ENCODE data around the gene RBM22.

DNA sequence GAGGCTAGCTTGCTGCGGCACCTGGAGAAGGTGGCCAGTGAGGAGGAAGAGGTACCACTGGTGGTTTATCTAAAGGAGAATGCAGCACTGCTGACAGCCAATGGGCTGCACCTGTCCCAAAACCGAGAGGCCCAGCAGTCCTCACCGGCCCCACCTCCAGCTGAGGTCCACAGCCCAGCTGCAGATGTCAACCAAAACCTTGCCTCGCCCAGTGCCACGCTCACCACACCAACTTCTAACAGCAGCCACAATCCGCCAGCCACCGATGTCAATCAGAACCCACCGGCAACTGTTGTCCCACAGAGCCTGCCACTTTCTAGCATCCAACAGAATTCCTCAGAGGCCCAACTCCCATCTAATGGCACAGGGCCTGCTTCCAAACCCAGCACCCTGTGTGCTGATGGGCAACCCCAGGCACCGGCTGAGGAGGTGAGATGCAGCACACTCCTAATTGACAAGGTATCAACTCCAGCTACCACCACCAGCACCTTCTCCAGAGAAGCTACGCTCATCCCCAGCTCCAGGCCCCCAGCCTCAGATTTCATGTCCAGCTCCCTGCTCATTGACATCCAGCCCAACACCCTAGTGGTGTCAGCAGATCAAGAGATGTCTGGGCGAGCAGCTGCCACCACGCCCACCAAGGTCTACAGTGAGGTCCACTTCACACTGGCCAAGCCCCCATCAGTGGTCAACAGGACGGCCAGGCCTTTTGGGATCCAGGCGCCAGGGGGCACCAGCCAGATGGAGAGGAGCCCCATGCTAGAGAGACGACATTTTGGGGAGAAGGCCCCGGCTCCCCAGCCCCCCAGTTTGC lies 52.4 kb downstream of the RBM22 start:
- TF ChIP-seq RAD21 (IDR thresholded peaks at IDR 0.05; ENCODE audit: low read depth) (no peak), CEBPB (IDR thresholded peaks at IDR 0.05) (no peak), EP300 (IDR thresholded peaks at IDR 0.05; ENCODE audit: borderline replicate concordance) (no peak), REST (IDR thresholded peaks at IDR 0.05; ENCODE audit: low read depth) (no peak), NFIC (IDR thresholded peaks at IDR 0.05) (no peak)
- TF ChIP-seq, protein P1, sequence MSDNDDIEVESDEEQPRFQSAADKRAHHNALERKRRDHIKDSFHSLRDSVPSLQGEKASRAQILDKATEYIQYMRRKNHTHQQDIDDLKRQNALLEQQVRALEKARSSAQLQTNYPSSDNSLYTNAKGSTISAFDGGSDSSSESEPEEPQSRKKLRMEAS (IDR thresholded peaks at IDR 0.05) = no peak
